Neural cell (in vitro differentiated cells): ENCODE data around the gene FOXQ1. TPM values are rescaled to one million over a fixed set of nuclear protein-coding genes. Genes with fewer than 3 reads are reported as not detected.

Experiments used
- H2AFZ ChIP-seq: fragments of 200-600, 300-800 bp; sonication (generic), shearing (Covaris generic); 2 replicates; pipeline ENCODE4 v1.6.0; 2014; ENCODE audit warnings: low read depth, mild to moderate bottlenecking, antibody characterized with exemption, low read length, moderate library complexity
- H3F3A ChIP-seq: fragments of 200-600 bp; shearing (Covaris generic); 2 replicates; pipeline ENCODE4 v1.6.1; 2016; ENCODE audit warnings: mild to moderate bottlenecking, moderate library complexity, mixed read lengths, antibody characterized with exemption, low read length; ENCODE audit not compliant: insufficient read depth, poor library complexity, severe bottlenecking
- H3K27ac ChIP-seq: fragments of 200-600, 300-800 bp; sonication (generic), shearing (Covaris generic); 2 replicates; pipeline ENCODE4 v1.5.1; 2014; ENCODE audit warnings: mild to moderate bottlenecking, low read length, moderate library complexity
- H3K27me3 ChIP-seq: fragments of 300-800, 200-600 bp; sonication (generic), shearing (Covaris generic); 2 replicates; pipeline ENCODE4 v1.6.0; 2014; ENCODE audit warnings: mild to moderate bottlenecking, low read depth, low read length, moderate library complexity; ENCODE audit not compliant: insufficient read depth
- H3K36me3 ChIP-seq: fragments of 300-800, 200-600 bp; sonication (generic), shearing (Covaris generic); 2 replicates; pipeline ENCODE4 v1.5.1; 2014; ENCODE audit warnings: mild to moderate bottlenecking, antibody characterized with exemption, low read length, moderate library complexity; ENCODE audit not compliant: insufficient read depth
- H3K4me2 ChIP-seq: fragments of 300-800, 200-600 bp; sonication (generic), shearing (Covaris generic); 2 replicates; pipeline ENCODE4 v1.6.0; 2014; ENCODE audit warnings: mild to moderate bottlenecking, low read length
- H3K4me3 ChIP-seq: fragments of 300-800, 200-600 bp; sonication (generic), shearing (Covaris generic); 2 replicates; pipeline ENCODE4 v1.5.1; 2014; ENCODE audit warnings: mild to moderate bottlenecking, low read length, moderate library complexity
- H3K79me2 ChIP-seq: fragments of 200-600 bp; shearing (Covaris generic); replicated peaks from 2 replicates; pipeline ENCODE4 v1.6.0; 2014; ENCODE audit warnings: mild to moderate bottlenecking, low read length, moderate library complexity; ENCODE audit not compliant: insufficient read depth
- H3K9ac ChIP-seq: fragments of 300-800, 200-600 bp; sonication (generic), shearing (Covaris generic); 2 replicates; pipeline ENCODE4 v1.6.1; 2016; ENCODE audit warnings: mild to moderate bottlenecking, low read length, mixed read lengths
- H3K9me2 ChIP-seq: fragments of 200-600 bp; shearing (Covaris generic); 2 replicates; pipeline ENCODE4 v1.6.1; 2016; ENCODE audit warnings: mild to moderate bottlenecking, low read length, mixed read lengths; ENCODE audit not compliant: insufficient read depth
- H3K9me3 ChIP-seq: fragments of 200-600, 300-800 bp; sonication (generic), shearing (Covaris generic); 2 replicates; pipeline ENCODE4 v1.6.1; 2016; ENCODE audit warnings: mild to moderate bottlenecking, mixed run types, low read length, moderate library complexity, mixed read lengths
- H4K20me1 ChIP-seq: fragments of 200-600 bp; shearing (Covaris generic); 2 replicates; pipeline ENCODE4 v1.6.1; 2016; ENCODE audit warnings: mild to moderate bottlenecking, mixed run types; ENCODE audit not compliant: insufficient read depth
- EP300 ChIP-seq: fragments of 450-650 bp; conservative IDR thresholded peaks from 2 replicates; pipeline ENCODE4 v1.6.1; 2014; ENCODE audit warnings: antibody characterized with exemption, mild to moderate bottlenecking, moderate library complexity; ENCODE audit not compliant: poor library complexity, severe bottlenecking
- EZH2 ChIP-seq: fragments of 200-600, 300-800 bp; shearing (Covaris generic), sonication (generic); IDR thresholded peaks from 2 replicates; pipeline ENCODE4 v1.6.1; 2014; ENCODE audit warnings: antibody characterized with exemption, low read length, borderline replicate concordance, mild to moderate bottlenecking; ENCODE audit not compliant: insufficient read depth, poor library complexity, severe bottlenecking
- MXI1 ChIP-seq: fragments of 450-650 bp; conservative IDR thresholded peaks from 2 replicates; pipeline ENCODE4 v1.6.1; 2014; ENCODE audit warnings: antibody characterized with exemption, mild to moderate bottlenecking; ENCODE audit not compliant: poor library complexity, severe bottlenecking
- POLR2AphosphoS5 ChIP-seq: IDR thresholded peaks from 2 replicates; pipeline ENCODE4 v1.6.1; 2012
- RAD21 ChIP-seq: fragments of 450-650 bp; conservative IDR thresholded peaks from 2 replicates; pipeline ENCODE4 v1.6.1; 2014; ENCODE audit warnings: antibody characterized with exemption, mild to moderate bottlenecking, moderate library complexity
- SMC3 ChIP-seq: fragments of 450-650 bp; conservative IDR thresholded peaks from 2 replicates; pipeline ENCODE4 v1.6.1; 2014; ENCODE audit warnings: antibody characterized with exemption, mild to moderate bottlenecking, moderate library complexity; ENCODE audit not compliant: poor library complexity
- TAF1 ChIP-seq: IDR thresholded peaks from 2 replicates; pipeline ENCODE4 v1.6.1; 2012; ENCODE audit warnings: low read depth
- polyA plus RNA-seq: library from polyadenylated mRNA; depleted of rRNA; stranded (reverse); fragments of >200 nt; gene quantifications from 2 replicates; pipeline ENCODE4 v1.2.3, GENCODE V29; 2014
- TF ChIP-seq, protein P1 (sequence below): fragments of 450-650 bp; IDR thresholded peaks from 2 replicates; pipeline ENCODE4 v1.5.1; 2014; ENCODE audit warnings: antibody characterized with exemption, mild to moderate bottlenecking, moderate library complexity; ENCODE audit not compliant: poor library complexity, severe bottlenecking
- TF ChIP-seq, protein P2 (sequence below): IDR thresholded peaks from 2 replicates; pipeline ENCODE4 v1.6.1; 2012; ENCODE audit warnings: borderline replicate concordance

FOXQ1 gene
- polyA plus RNA-seq, 1 donor from 2014 or later: not detected

DNA sequence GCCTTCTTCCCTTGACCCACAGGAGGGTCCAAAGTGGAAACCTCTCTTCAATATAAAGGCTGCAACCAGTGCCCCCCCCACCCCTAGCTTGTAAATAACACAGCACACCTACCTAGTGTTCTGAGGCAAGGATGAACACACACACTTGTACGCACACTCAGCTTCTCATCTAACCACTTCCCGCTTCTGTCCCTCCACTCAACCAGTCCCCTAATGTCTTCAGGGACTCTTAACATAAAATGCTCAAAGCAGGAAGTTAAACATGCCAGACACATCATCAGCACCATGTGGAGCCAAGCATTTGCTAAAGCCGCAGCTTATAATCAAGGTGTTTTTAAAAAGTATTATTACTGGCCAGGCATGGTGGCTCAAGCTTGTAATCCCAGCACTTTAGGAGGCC, 35.3 kb downstream of the FOXQ1 start:
- Histone ChIP-seq H3K9me2 (no peaks in the 10 kb centered on the region), H3K4me2 (no peak overlapping the region), H3K36me3 (no peaks in the 10 kb centered on the region), H4K20me1 (no peaks in the 10 kb centered on the region), H3K79me2 (no peaks in the 10 kb centered on the region), H3K9me3 (peaks cover 4% of the 10 kb centered on the region), H3F3A (no peaks in the 10 kb centered on the region), H3K4me3 (no peak overlapping the region), H3K27ac (no peak overlapping the region), H2AFZ (no peak overlapping the region), H3K27me3 (no peaks in the 10 kb centered on the region), H3K9ac (no peak overlapping the region)
- TF ChIP-seq RAD21 (no peak), TAF1 (no peak), EP300 (no peak), SMC3 (no peak), POLR2AphosphoS5 (no peak), EZH2 (no peak), MXI1 (no peak)
- TF ChIP-seq, protein P1, sequence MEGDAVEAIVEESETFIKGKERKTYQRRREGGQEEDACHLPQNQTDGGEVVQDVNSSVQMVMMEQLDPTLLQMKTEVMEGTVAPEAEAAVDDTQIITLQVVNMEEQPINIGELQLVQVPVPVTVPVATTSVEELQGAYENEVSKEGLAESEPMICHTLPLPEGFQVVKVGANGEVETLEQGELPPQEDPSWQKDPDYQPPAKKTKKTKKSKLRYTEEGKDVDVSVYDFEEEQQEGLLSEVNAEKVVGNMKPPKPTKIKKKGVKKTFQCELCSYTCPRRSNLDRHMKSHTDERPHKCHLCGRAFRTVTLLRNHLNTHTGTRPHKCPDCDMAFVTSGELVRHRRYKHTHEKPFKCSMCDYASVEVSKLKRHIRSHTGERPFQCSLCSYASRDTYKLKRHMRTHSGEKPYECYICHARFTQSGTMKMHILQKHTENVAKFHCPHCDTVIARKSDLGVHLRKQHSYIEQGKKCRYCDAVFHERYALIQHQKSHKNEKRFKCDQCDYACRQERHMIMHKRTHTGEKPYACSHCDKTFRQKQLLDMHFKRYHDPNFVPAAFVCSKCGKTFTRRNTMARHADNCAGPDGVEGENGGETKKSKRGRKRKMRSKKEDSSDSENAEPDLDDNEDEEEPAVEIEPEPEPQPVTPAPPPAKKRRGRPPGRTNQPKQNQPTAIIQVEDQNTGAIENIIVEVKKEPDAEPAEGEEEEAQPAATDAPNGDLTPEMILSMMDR: no peak
- TF ChIP-seq, protein P2, sequence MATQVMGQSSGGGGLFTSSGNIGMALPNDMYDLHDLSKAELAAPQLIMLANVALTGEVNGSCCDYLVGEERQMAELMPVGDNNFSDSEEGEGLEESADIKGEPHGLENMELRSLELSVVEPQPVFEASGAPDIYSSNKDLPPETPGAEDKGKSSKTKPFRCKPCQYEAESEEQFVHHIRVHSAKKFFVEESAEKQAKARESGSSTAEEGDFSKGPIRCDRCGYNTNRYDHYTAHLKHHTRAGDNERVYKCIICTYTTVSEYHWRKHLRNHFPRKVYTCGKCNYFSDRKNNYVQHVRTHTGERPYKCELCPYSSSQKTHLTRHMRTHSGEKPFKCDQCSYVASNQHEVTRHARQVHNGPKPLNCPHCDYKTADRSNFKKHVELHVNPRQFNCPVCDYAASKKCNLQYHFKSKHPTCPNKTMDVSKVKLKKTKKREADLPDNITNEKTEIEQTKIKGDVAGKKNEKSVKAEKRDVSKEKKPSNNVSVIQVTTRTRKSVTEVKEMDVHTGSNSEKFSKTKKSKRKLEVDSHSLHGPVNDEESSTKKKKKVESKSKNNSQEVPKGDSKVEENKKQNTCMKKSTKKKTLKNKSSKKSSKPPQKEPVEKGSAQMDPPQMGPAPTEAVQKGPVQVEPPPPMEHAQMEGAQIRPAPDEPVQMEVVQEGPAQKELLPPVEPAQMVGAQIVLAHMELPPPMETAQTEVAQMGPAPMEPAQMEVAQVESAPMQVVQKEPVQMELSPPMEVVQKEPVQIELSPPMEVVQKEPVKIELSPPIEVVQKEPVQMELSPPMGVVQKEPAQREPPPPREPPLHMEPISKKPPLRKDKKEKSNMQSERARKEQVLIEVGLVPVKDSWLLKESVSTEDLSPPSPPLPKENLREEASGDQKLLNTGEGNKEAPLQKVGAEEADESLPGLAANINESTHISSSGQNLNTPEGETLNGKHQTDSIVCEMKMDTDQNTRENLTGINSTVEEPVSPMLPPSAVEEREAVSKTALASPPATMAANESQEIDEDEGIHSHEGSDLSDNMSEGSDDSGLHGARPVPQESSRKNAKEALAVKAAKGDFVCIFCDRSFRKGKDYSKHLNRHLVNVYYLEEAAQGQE: no peak

DNA sequence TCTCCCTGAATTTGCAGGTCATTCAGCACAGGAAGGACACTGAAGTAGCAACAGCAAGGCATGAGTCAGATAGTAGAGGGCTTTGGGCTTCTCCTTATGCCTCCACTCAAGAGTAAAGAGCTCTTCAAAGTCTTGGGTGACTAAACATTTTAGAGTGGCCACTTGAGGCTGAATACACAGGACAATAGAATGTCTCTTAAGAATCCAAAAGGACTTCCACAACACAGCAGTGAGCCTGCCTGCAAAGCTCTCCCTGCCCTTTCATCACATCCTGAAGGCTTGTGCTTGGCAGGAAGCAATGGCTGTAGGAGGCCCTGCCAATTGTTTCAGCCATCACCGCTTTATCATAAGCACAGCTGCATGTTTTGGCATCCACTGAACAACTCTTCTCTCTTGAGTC, 36.8 kb downstream of the FOXQ1 start:
- no peak overlapping the region for H2AFZ ChIP-seq
- H3K27me3 ChIP-seq: no peaks in the 10 kb centered on the region
- no peak overlapping the region for H3K27ac ChIP-seq
- H3K36me3 ChIP-seq: no peaks in the 10 kb centered on the region
- H3K9me2 ChIP-seq: no peaks in the 10 kb centered on the region
- peaks cover 4% of the 10 kb centered on the region for H3K9me3 ChIP-seq
- H3K79me2 ChIP-seq: no peaks in the 10 kb centered on the region
- H3K9ac ChIP-seq: no peak overlapping the region
- TF ChIP-seq RAD21 (no peak), EZH2 (no peak), TAF1 (no peak), MXI1 (no peak), POLR2AphosphoS5 (no peak)
- TF ChIP-seq, protein P2: no peak
- no peaks in the 10 kb centered on the region for H3F3A ChIP-seq
- H3K4me2 ChIP-seq: no peak overlapping the region
- H4K20me1 ChIP-seq: no peaks in the 10 kb centered on the region
- H3K4me3 ChIP-seq: no peak overlapping the region
